Chondrocyte (in vitro differentiated cells): ENCODE results near the gene LRMDA. TPM values are rescaled to one million over a fixed set of nuclear protein-coding genes. Genes with fewer than 3 reads are reported as not detected.

Source experiments
- DNase-seq: peaks from one replicate; pipeline ENCODE4 v3.0.0; 2021; ENCODE audit warnings: mixed read lengths, low spot score
- H3K27ac Mint-ChIP-seq: one replicate; pipeline ENCODE4 v1.8.0; 2021; ENCODE audit warnings: mild to moderate bottlenecking, moderate library complexity, mixed read lengths; ENCODE audit not compliant: unreplicated experiment
- H3K27me3 Mint-ChIP-seq: 2 replicates; pipeline ENCODE4 v1.8.0; 2021; ENCODE audit warnings: low read depth, mixed read lengths
- H3K36me3 Mint-ChIP-seq: 2 replicates; pipeline ENCODE4 v1.8.0; 2021; ENCODE audit warnings: low read depth, mixed read lengths
- H3K4me1 Mint-ChIP-seq: 2 replicates; pipeline ENCODE4 v1.8.0; 2021; ENCODE audit warnings: low read depth, mild to moderate bottlenecking, mixed read lengths
- H3K4me3 Mint-ChIP-seq: one replicate; pipeline ENCODE4 v1.8.0; 2021; ENCODE audit warnings: mild to moderate bottlenecking, moderate library complexity, mixed read lengths; ENCODE audit not compliant: unreplicated experiment
- H3K9me3 Mint-ChIP-seq: 2 replicates; pipeline ENCODE4 v1.8.0; 2021; ENCODE audit warnings: low read depth, mixed read lengths
- total RNA-seq: library from RNA; stranded (reverse); gene quantifications from 3 replicates; pipeline ENCODE4 v1.2.1, GENCODE V29; 2021
- TF ChIP-seq, protein P1 (sequence below): fragments of 200-600 bp; sonication (generic); IDR thresholded peaks from 2 replicates; pipeline ENCODE4 v1.5.0; 2021; ENCODE audit warnings: antibody characterized with exemption, mild to moderate bottlenecking, moderate library complexity

Gene LRMDA
- total RNA-seq, 1 donor from 2014 or later, result 2.8 TPM

DNA sequence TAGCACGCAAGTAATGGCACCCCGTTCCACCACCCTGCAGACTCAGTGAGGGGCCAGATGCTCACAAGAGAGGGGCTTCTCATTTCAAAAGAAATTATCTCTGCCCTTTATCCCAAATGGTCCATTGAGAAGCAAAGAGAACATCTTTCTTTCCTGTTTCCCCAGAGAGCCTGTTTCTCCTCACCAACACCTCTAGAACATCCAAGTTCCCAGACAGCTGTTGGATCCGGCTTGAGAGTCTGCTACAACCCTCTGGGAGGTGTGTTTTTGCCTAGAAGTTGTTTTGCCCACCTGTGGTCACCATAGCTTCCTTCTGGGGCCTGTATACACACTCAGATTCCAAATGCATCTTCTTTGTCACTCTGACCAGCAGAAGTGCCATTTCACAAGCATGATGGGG, 637.4 kb downstream of the LRMDA start:
- H3K27me3 Mint-ChIP-seq, result no peaks in the 10 kb centered on the region
- H3K9me3 Mint-ChIP-seq, result peaks cover 15% of the 10 kb centered on the region
- DNase-seq, result no peak
- H3K36me3 Mint-ChIP-seq, result peaks cover 2% of the 10 kb centered on the region
- TF ChIP-seq, protein P1, sequence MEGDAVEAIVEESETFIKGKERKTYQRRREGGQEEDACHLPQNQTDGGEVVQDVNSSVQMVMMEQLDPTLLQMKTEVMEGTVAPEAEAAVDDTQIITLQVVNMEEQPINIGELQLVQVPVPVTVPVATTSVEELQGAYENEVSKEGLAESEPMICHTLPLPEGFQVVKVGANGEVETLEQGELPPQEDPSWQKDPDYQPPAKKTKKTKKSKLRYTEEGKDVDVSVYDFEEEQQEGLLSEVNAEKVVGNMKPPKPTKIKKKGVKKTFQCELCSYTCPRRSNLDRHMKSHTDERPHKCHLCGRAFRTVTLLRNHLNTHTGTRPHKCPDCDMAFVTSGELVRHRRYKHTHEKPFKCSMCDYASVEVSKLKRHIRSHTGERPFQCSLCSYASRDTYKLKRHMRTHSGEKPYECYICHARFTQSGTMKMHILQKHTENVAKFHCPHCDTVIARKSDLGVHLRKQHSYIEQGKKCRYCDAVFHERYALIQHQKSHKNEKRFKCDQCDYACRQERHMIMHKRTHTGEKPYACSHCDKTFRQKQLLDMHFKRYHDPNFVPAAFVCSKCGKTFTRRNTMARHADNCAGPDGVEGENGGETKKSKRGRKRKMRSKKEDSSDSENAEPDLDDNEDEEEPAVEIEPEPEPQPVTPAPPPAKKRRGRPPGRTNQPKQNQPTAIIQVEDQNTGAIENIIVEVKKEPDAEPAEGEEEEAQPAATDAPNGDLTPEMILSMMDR, result no peak
- H3K4me3 Mint-ChIP-seq, result no peak overlapping the region
- peaks cover 20% of the 10 kb centered on the region for H3K4me1 Mint-ChIP-seq
- H3K27ac Mint-ChIP-seq, result no peak overlapping the region

DNA sequence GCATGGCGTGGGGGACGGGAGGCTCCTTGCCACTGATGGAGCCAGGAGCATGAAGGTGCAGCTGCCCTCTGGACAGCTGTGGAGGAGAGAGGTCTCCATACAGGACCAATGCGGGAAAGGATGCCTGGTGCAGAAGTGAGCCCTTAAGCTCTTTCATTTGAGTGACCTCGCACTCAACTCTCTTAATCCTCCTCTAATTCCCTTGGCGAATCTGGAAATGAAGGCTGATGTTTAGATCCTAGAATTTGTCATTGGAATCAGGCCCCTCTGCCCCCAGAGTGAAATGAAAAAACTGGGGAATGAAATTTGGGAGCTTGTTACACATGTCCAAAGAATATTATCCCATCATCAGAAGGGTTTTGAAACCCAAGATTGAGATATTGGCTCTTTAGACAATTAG, 639.5 kb downstream of the LRMDA start:
- H3K27me3 Mint-ChIP-seq, result no peaks in the 10 kb centered on the region
- peaks cover 4% of the 10 kb centered on the region for H3K36me3 Mint-ChIP-seq
- no peak overlapping the region for H3K4me3 Mint-ChIP-seq
- H3K9me3 Mint-ChIP-seq, result peaks cover 17% of the 10 kb centered on the region
- TF ChIP-seq, protein P1, result no peak
- peaks cover 20% of the 10 kb centered on the region for H3K4me1 Mint-ChIP-seq
- peak overlapping the region; percentile 70 for H3K27ac Mint-ChIP-seq
- no peak for DNase-seq

DNA sequence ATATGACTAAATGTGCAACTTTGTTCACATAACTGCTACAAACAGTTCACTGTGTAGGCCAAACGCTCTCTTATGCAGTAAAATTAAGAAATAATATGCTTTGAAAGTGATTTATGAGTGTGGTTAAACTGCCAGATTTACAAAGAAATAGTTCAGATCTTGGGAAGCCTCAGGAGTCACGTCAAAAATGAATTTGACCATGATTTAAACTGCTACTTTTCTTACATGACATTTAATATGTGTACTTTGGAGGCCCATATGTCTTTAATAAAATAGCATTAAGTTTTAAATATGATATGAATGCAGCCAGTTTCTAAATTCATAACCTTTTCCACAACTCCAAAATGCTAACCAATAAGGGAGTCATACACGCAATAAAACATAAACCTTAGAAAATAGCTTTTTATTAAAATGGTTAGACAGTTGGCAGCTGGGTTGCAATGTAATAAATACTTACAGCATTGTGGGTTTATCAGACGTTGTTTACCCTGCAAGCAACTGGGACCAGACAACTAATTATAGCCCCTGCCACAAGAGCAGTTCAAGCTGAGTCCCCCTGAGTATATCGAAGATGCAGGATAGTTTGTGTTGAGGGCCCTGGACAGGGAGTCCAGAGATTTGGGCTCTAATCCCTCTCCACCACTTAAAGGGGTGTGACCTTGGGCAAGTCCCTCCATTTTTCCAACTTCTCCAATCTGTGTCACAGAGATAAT, 640.4 kb downstream of the LRMDA start:
- TF ChIP-seq, protein P1, result no peak
- peaks cover 17% of the 10 kb centered on the region for H3K9me3 Mint-ChIP-seq
- peaks cover 20% of the 10 kb centered on the region for H3K4me1 Mint-ChIP-seq
- peak overlapping the region; percentile 70 for H3K27ac Mint-ChIP-seq
- H3K36me3 Mint-ChIP-seq, result peaks cover 4% of the 10 kb centered on the region
- H3K27me3 Mint-ChIP-seq, result no peaks in the 10 kb centered on the region
- DNase-seq, result no peak
- no peak overlapping the region for H3K4me3 Mint-ChIP-seq

DNA sequence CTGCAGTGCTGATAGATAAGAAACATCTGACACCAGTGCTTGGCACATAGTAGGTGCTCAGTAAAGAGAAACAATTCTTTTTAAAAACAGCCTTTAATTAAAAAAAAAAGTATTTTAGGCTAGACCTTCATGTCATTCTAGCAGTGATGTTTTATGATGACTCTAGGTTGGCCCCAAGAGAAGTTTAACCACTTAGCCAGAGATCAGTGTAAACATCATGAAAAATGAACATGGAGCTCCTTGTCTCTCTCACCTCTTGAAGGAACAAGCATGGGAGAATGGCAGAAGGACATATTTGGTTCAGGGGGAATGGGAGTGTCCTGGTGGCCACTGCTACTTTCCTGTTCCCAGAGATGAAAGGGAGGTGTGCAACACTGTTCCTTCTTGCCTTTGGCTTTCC, 641.0 kb downstream of the LRMDA start:
- H3K4me3 Mint-ChIP-seq, result no peak overlapping the region
- peaks cover 2% of the 10 kb centered on the region for H3K36me3 Mint-ChIP-seq
- no peaks in the 10 kb centered on the region for H3K27me3 Mint-ChIP-seq
- TF ChIP-seq, protein P1, result no peak
- peaks cover 13% of the 10 kb centered on the region for H3K9me3 Mint-ChIP-seq
- DNase-seq, result no peak
- peaks cover 20% of the 10 kb centered on the region for H3K4me1 Mint-ChIP-seq
- H3K27ac Mint-ChIP-seq, result peak overlapping the region; percentile 15

DNA sequence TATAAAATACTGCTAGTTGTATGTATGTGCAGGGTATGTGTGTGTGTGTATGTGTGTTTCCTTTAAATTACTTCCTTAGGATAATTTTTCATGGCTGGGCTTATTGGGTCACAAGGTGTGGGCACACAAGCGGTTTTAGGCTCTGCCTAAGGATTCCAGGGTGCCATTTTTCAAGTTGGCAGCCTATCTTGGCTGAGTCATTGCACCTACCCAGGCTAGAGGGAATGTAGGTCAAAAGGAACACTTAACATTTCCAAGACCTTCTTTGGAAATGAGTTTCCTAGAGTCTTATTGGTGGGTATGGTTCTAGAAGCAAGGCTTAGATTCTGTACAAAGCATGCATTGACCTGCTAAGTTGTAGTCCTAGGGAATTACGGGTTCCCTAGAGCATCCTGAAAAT, 642.1 kb downstream of the LRMDA start:
- Mint-ChIP-seq H3K4me3 (no peak overlapping the region), H3K27me3 (no peaks in the 10 kb centered on the region), H3K4me1 (peaks cover 20% of the 10 kb centered on the region), H3K9me3 (peaks cover 4% of the 10 kb centered on the region), H3K36me3 (peaks cover 2% of the 10 kb centered on the region), H3K27ac (no peak overlapping the region)
- no peak for DNase-seq
- TF ChIP-seq, protein P1, result no peak
